RWPE1 (cell line): ENCODE measurements around the gene ALK.

Source experiments
- CTCF ChIA-PET: fragments of 350-600 bp; sonication (Branson Sonifier 250); formaldehyde crosslinking; extraction: SDS; loops from one replicate; lab custom pipeline; 2021; lab: Yijun Ruan, JAX
- POLR2A ChIA-PET: fragments of 400-600 bp; formaldehyde crosslinking; extraction: SDS; loops from one replicate; lab custom pipeline; 2020; ENCODE audit warnings: antibody characterized with exemption; ENCODE audit not compliant: low non-redundant PET; lab: Yijun Ruan, JAX
- DNase-seq: peaks from one replicate; pipeline ENCODE4 v3.0.0; 2012; ENCODE audit warnings: low spot score
- H3K27ac ChIP-seq: fragments of 450-650 bp; 2 replicates; pipeline ENCODE4 v1.5.1; 2017
- CTCF ChIP-seq: fragments of 450-650 bp; conservative IDR thresholded peaks from 2 replicates; pipeline ENCODE4 v1.5.1; 2017; ENCODE audit warnings: low read depth, mild to moderate bottlenecking

ALK gene

GRCh38 chr2:29478641-29479040 is 442.7 kb downstream of the ALK start:
- no peak overlapping the region for H3K27ac ChIP-seq
- POLR2A ChIA-PET, result no interaction called here
- CTCF ChIA-PET, result no interaction called here
- DNase-seq, result no peak
- TF ChIP-seq CTCF, result no peak

DNA sequence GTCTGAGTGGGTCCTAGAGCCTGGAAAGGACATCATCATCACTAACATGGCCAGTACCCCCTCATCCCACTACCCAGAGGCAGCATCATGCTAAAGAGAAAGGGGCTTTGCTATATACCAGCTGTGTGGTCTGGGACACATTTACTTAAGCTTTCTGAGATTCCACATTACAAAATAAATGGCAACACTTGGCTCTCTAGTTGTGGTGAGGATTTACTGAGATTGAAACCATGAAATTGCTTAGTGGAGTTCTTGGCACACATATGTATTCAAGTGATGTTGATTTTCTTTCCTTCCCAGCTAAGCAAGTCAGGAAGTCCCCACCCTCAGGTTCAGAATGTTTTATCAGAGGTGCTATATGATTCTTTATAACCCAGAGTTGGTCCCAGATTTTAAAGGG is 444.2 kb downstream of the ALK start:
- POLR2A ChIA-PET, result no interaction called here
- no peak for DNase-seq
- CTCF ChIA-PET, result interaction anchor here (0.7 kb wide), 1 partner anchor 525 kb away, joined by 4 read pairs; no protein-coding TSS in a partner anchor
- H3K27ac ChIP-seq, result no peak overlapping the region
- no peak for TF ChIP-seq CTCF

GRCh38 chr2:29475499-29475898 is 445.9 kb downstream of the ALK start:
- no peak overlapping the region for H3K27ac ChIP-seq
- ChIA-PET CTCF (no interaction called here), POLR2A (no interaction called here)
- DNase-seq, result no peak
- no peak for TF ChIP-seq CTCF

DNA sequence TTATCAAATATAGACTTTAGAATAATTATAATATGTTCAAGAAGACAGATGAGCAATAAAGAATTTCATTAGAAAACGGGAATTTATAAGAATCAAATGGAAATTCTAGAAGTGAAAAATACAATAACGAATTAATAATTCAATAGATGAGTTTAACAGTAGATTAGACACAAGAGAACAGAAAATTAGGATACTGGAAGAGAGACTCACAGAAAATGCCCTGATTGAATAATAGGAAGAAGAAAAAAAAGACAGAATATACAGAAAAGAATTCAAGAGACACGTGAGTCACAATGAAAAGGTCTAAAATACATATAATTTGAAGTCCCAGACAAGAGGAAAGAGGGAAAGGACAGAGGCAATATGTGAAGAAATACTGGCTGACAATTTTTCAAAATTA is 451.4 kb downstream of the ALK start:
- H3K27ac ChIP-seq, result no peak overlapping the region
- POLR2A ChIA-PET, result no interaction called here
- no peak for DNase-seq
- TF ChIP-seq CTCF, result no peak
- CTCF ChIA-PET, result interaction anchor here (0.6 kb wide), 1 partner anchor 454 kb away, joined by 3 read pairs; no protein-coding TSS in a partner anchor

GRCh38 chr2:29469516-29469915 is 451.9 kb downstream of the ALK start:
- ChIA-PET POLR2A (no interaction called here), CTCF (no interaction called here)
- no peak for DNase-seq
- H3K27ac ChIP-seq, result no peak overlapping the region
- TF ChIP-seq CTCF, result no peak

DNA sequence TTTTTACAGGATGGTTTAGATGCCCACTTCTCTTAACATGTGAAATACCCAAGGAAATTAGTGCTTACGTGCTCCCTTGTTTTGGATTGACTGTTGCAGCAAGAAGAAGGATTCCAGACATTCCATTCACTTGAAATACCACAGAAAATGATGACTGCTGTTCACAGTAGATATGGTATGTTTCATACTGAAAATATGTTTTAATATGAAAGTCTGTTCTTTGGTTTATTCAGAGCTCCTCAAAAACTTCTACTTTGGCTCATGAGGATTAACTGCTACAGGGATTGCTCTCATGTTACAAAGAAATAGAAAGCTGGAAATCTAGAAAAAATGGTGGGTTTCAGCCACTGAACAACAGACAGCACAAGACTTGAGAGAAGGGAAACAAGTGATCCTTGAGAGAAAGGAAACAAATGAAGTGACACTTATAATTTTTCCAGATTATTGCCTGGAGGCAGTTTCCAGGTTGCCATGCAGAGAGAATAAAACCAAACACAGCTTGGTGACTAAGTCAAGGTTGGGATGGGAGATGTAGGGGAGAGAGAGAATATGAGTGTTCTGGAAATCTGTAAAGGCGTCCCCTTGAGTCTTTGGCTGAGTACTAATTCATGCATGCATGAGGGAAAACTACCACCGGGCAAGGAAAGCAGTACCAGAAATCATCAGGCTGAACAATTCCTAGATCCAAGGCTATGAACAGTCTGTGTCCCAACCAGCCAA is 458.0 kb downstream of the ALK start:
- no peak overlapping the region for H3K27ac ChIP-seq
- ChIA-PET POLR2A (no interaction called here), CTCF (no interaction called here)
- TF ChIP-seq CTCF, result no peak
- peak; percentile 35 for DNase-seq
